ENCODE data around the gene RCN1.
"Not testable (repeated sequence)": the region's sequence is repeated elsewhere in the genome, so short reads cannot be mapped to it uniquely, and the experiment has no call there.

The RCN1 gene

DNA sequence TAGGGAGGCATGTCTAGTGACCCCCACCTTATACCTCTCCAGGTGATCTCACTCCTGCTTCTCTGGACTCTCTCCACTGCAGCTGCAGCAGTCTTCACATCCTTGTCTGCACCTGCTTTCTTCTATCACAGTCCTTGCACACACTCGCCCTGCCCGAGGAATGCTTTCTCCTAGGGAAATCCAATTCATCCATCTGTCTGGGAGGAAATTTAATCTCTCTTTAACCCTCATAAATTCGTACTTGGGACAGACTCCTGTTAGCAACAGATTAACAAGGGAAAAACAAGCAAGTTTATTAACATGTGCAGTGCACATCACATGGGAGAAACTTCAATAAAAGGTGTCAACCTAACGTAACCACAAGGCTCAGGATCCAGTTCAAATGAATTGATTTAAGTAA, 11.3 kb upstream of the RCN1 start:
- no peak for DNase-seq (ENCODE audit: low read depth in 2 of 2)

DNA sequence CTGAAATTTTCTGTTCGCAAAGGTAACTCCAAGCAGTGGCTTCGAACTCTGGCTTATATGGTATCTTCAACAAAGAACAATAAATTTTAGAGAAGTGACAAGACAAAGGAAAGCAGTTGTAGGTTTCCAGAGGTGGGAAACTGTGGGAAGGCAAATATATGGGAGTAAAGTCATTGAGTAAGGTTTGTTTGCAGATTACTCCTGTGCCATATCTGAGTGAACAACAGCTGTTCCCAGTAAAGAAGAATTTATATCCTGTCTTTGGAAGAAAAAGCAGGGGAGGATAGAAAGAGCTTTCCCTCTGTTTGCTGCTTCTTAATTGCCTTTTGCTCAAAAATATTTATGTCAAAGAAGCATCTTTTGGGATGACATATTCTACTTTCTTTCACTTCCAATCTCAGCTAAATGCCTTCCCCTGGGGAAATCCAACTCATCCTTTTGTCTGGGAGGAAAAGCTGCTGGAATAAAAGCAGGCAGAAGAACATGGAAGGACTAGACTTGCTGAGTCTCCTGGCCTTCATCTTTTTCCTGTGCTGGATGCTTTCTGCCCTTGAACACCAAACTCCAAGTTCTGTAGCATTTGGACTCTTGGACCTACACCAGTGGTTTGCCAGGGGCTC, 10.4 kb upstream of the RCN1 start:
- no peak for DNase-seq (ENCODE audit: low read depth in 2 of 2)

DNA sequence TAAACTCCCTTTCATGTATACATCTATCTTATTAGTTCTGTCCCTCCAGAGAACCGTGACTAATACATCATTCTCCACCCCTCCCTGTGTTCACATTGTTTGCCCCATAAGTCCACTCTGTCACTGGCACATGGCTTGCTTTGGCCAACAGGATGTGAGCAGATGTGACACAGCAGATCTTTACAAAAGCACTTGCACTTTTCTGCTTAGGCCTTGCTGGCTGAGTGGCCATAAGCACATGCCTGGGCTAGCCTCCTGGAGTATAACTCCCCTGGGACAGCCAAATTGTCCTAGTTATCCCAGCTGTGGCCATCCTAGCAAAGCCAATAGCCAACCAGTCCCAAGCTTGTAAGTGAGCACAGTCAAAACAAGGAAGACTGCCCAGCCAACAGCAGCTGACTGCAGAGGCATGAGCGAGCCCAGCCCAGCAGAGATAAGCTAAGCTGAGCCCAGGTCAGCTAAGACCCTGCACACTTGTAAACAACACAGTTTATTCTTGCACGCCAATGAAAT, 9.7 kb upstream of the RCN1 start:
- DNase-seq (ENCODE audit: low read depth in 2 of 2): no peak

DNA sequence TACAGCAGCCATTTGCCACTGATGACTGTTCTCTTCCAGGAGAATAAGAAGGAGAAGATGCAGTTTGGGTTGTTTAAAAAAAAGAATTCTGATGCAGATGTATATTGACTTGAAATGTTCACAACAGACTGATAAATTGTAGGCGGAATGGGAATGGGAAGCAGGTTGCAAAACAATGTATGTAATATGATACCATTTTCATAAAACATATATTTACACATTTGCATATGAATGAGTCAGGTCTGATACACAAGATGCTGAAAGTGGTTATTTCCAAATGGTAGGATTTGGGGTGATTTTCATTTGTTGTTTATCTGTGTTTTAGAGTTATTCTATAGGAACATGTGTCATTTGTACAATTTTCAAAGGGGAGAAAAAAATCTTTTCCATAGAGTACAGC, 9.0 kb upstream of the RCN1 start:
- no peak for DNase-seq (ENCODE audit: low read depth in 2 of 2)

DNA sequence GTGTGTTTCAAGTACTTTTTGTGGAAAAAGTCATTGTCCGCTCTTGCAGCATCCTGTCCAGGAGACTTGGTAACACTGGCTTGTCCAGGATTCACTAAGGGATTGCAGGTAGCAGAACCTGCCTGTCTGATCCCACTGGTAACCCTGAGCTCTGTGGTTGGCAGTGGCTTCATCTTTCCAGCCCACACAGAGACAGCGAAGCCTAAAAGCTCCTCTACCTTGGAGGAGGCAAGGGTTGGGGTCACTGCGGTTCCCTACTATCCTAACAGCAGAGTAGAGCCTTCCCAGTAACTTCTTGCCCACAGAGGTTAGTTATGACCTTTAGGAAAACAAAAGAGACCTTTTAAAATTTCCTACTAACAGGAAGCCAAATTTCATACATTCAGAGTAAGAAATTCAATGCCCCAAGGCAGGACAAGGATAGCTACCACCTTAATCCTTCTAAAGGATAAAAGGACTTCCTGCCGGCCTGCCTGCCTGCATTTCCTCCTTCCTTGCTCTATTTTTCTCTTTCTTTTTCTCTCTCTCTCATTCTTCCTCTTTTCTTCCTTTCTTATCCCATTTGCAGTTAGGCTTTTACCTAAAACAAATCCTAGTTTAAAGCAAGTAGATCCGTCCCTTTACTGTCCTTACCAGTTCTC, 8.4 kb upstream of the RCN1 start:
- DNase-seq (ENCODE audit: low read depth in 2 of 2): no peak

DNA sequence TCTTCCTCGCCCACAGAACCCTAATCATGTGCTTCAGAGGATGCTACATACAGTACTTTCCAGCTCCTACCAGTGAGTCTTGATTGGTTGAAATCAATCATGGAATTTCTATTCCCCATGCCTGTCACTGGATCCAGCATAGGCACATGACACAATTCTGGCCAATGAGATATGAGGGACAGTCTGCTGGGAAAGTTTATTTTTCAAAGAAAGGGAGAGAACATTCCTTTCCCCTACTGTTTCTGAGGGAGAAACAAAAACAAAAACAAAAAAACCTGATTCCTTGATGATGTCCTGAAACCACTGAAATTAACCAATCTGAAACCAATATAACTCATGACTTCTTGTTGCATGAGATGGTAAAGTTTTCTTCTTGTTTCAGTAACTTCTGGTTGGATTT, 3.3 kb upstream of the RCN1 start:
- no peak for DNase-seq (ENCODE audit: low read depth in 2 of 2)

DNA sequence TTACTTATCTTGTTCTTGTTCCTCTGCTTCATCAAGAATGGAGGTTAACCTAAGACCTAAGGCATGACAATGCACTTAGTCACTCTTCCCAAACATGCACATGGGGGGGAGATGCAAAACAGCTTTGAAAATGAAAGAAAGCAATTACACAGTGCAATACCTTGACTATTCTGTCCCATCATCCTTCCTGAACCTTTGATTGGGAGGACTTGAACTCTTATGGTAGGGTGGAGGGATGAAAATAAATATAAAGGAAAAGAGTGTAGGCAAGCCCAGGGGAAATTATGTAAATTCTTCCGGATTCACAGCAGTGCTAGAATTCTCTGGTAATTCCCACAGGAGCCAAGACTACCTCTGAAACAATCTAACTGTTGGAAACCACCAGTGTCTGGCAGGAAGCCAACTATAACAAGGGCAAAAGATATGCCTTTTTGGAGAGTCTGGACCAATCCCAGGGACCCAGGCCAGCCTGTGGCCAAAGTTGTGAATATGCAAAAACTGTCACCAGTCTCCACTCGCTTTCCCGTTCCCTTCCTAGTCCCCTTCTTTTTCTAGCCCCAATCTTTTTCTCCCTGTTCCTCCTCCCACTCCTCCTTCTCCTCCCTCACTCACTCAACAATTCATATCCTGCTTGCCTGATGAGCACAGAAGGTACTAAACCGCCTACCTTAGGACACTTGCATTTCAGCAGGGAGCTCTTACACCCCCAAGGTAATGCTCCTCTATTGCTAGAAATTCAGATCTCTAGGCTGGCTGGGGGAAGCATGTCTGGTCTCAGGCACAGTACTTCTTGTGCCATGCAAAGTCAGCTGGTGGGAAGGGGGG, 2.5 kb upstream of the RCN1 start:
- DNase-seq (ENCODE audit: low read depth in 2 of 2): no peak

DNA sequence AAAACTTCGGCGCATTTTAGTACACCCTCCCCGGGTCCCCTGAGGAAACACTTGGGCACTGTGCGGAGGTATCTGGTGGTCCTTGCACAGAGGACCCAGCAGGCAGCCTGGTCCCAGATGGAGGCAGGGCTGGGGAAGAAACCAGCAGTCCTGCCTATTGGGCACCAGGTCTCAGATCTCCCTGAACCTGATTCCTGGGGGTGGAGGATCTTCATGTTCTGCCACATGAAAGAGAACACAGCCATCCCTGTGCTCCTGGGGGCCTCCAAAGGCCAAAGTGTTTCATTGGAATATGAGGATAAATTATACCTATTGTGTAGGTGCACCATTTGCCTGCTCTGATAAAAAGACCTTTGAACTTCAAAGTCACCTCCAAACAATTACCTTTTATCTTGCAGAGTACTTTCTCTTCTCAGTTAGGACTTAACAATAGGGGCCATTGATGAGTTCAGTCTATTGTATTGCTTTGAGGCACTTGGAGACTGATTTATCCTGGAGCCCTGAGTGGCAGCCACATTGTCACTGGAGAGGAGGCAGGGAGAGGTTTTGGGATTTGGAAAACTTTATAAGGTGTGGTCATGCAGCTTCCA, 1.8 kb downstream of the RCN1 start:
- DNase-seq (ENCODE audit: low read depth in 2 of 2): no peak

DNA sequence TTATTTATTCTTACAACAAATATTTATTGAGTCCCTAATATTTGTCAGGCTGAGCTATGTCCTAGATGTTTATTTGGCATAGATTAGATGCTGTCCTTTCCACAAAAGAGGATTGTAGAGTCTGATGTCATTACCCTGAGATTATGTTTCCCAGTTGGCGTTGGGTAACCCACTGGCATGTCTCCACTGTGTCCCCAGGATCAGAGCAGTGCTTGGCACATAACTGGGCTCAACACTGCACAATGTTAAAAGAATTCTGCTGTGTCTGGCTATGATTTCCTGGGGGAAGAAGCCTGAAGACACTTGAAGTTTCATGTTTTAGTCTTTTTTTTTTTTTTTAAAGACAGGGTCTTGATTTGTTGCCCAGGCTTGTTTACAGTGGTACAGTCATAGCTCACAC, 4.0 kb downstream of the RCN1 start:
- DNase-seq (ENCODE audit: low read depth in 2 of 2): no peak

DNA sequence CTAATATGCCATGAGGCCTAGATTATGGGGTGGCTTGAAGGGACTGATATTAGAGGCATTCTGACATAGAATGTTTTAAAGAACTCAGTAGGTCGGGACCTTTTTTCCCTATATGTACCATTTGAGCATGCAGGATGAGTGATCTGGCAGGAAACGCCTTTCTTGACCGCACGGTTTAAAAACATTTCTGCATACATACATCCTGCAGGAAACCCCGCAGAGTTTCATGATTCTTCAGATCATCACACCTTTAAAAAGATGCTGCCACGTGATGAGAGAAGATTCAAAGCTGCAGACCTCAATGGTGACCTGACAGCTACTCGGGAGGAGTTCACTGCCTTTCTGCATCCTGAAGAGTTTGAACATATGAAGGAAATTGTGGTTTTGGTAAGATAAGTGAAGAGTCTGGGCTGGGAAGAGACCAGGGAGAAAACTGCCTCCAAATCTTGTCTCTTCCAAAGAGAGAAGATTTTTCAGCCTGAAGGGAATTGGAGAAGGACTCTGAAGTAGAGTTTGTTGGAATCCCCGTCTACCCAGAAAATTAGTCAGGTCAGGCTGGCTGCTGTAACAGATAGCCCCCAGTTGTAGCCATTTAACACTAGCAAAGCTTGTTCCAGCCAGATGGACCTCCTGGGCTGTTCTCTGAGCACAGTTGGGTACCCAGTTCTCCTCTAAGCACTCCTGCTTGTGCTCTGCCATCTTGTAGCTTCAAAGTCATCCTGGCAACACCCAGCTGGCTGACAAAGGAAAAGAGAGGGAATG, 7.4 kb downstream of the RCN1 start:
- no peak for DNase-seq (ENCODE audit: low read depth in 2 of 2)

DNA sequence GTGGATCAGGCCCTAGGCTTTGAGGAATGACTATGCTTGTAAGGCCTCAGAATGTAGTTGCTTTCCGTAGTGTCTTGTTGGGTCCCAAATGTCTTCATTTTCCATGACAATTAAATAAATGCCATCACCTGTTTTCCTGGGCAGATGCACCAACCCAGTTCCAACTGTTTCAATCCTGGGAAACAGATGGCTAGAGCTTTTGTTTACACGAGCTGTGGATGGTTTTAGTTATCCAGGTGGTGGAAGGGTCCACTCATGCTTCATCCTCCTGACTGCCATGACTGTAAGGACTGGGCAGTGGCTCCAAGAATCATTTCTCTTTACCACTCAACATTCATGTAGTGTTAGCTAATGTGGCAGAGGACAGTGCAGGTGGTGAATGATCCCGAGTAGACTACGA, 8.6 kb downstream of the RCN1 start:
- DNase-seq (ENCODE audit: low read depth in 2 of 2): no peak

DNA sequence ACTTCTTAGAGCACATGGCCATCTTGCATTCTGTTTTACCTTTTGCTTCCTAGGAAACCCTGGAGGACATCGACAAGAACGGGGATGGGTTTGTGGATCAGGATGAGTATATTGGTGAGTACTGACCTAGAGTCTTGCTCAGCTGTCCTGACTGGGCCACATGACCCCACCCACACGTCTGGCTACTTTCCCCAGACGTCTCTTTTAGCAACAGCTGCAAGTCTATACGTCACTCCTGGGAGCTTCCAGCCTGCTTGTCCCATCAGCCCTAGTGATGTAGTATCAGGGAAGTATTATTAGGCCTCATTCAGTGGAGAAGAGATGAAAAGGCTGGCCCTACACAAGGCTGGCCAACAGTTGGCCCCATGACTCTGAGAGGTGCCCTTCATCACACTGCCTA, 9.6 kb downstream of the RCN1 start:
- no peak for DNase-seq (ENCODE audit: low read depth in 2 of 2)

DNA sequence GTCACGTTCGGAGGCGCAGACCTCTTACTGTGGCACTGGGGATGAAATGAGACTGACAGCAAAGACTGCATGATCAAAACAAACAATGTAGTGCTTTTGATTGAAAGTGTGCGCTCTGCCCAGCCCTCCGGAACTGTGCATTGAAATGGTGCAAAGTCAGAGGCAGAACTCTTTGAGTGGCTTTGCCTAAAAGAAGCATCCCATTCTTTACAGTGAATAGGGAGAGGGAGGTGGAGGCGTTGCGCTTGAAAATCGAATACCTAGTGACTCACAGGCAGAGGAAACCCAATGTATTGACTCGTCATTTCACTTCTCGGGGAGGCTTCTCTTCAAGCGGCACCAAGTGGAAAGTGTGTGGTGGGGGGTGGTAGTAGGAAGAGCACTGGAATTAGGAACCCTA, 10.9 kb downstream of the RCN1 start:
- DNase-seq (ENCODE audit: low read depth in 2 of 2): no peak

DNA sequence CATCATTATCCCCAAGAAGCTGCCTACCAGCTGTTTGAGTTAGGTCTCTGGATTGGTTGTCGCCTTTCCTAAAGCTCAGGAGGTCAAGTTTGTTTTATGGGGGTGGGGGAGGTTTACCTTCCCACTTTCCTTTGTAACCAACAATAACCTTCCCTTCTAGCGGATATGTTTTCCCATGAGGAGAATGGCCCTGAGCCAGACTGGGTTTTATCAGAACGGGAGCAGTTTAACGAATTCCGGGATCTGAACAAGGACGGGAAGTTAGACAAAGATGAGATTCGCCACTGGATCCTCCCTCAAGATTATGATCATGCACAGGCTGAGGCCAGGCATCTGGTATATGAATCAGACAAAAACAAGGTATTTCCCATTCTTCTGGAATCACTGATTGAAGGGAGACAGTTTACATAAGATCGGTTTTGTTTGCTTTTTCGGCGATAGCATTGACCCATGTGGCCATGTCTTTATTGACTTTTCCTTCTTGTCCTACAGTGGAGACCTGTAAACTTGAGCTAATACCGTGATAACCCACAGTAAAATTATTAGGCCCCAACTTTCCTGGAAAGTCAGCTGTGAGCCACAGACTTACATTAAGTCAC, 12.3 kb downstream of the RCN1 start:
- not testable (repeated sequence) for DNase-seq (ENCODE audit: low read depth in 2 of 2)

DNA sequence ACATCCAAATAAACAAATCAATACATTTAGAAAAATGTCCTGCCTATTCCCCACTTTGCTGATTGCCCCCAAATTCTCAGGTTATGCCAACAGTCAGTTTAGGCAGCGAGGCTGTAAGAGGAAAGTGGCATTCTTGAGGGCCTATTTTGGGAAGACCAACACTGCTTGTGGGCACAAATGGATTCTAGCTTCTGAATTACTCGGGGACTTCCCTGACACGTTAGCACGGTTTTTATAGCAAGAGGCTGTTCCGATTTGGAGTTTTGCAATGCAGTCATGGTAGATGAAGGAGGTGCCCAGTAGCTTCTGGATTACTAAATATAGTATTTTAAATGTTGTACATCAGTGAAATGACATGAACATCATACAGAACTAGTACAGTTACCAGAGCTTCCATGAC, 13.1 kb downstream of the RCN1 start:
- no peak for DNase-seq (ENCODE audit: low read depth in 2 of 2)

DNA sequence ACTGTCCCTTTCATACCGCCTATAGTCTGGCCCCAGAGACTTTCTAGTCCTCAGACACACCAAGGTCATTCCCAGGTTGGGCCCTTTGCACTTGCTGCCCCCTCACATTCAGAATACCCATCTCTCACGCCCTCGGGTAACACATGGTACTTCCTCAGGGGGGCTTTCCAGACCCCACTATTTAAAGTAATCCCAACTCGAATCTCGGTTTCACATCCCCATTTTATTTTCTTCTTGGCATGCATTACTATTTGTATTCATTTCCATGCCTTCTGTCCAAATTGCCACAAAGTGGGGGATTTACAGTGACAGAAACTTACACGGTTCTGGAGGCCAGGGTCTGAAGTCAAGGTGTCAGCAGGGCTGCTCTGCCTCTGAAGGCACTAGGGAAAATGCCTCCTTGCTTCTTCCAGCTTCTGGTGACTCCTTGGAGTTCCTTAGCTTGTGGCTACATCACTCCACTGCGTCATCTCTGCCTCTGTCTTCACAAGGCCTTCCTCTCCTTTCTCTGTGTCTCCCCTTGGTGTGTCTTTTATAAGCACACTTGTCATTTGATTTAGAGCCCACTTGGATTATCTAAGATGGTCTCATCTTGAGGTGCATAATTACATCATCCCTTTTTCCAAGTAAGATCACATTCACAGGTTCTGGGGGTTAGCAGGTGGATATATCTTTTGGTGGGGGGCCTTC, 15.1 kb downstream of the RCN1 start:
- DNase-seq (ENCODE audit: low read depth in 2 of 2): no peak

DNA sequence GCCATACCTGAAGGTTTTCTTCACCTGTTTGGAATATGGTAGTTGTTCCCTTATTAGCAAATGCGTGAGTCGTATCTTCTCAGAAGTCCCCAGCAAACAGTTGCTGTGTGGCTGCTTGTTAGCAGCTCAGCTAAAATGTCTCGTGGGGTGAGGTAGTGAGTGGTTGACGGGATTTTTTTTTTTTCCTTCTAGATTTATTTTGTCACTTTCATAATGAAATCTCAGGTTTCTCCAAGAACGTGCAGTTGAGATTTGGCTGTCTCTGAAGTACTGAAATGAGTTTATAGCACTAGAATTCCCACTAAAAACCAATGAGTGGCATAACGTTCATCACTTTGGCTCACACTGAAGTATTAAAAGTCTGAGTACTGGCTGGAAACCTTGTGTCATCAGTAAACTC, 16.8 kb downstream of the RCN1 start:
- no peak for DNase-seq (ENCODE audit: low read depth in 2 of 2)

DNA sequence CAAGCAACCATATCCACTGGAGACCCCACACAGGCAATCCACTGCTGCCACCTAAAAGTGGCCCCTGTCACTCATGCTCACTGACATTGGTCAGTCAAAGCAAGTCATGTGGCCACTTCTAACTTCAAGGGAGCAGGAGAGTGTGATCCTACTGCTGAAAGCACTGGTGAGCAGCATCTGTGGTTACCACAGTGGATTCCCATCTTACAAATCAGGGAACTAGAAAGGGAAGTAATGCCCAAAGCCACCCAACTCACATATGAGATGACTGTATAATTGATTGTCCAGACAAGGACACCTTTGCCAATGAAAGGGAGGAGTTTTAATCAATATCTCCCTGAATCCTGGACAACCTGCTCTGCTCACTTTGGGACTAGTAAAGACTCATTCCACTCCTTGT, 17.7 kb downstream of the RCN1 start:
- DNase-seq (ENCODE audit: low read depth in 2 of 2): no peak

DNA sequence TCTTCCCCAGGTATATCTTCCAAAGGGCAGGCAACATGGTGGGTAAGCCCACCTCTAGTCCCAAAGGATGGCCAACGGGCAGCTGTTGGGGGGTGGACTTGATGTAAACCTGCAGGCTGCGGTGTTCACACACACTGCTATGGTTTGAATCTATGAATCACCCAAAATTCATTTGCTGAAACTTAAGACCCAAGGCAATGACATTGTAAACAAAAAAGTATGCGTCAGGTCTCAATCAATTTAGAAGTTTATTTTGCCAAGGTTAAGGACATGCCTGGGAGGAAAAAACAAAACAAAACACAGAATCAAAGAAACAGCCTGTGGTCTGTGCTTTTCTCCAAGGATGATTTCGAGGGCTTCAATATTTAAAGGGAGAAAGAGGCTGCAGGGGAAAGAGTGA, 18.3 kb downstream of the RCN1 start:
- no peak for DNase-seq (ENCODE audit: low read depth in 2 of 2)

DNA sequence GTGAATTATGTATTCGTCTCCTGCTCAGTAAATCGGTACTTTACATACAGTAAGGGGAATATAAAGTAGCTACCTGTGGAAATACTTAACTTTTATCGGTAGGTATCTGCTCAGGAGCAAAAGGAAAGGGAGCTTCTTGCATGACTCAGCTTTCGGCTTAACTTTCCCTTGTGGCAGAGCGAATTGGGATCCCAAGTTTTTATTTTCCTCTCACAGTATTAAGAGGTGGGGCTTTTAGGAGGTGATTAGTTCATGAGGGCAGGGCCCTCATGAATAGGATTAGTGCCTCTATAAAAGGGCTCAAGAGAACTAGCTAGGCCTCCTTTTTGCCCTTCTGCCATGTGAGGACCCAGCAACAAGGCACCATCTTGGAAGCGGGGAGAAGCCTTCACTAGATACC, 18.7 kb downstream of the RCN1 start:
- DNase-seq (ENCODE audit: low read depth in 2 of 2): no peak

DNA sequence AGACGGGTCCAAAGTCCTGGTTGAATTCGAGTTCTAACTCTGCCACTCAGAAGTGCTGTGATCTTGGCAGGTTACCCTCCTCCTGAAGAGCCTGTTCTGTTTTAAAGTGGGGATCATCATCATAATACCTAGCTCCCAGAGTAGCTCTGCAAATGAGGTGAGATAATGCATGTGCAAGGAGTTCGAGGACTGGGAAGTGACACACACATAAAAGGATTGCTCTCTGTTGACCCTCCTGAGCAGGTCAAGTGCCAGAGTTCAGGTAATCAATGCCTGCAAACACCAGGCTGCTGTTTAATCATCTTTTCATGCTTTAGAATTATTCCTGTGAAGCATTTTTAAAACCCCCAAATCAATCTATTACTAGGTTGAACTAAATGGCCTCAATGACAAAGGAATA, 19.9 kb downstream of the RCN1 start:
- no peak for DNase-seq (ENCODE audit: low read depth in 2 of 2)

Data from stimulated activated CD4-positive, alpha-beta T cell treated with anti-CD3 and anti-CD28 coated beads, Interleukin-1b, Interleukin-23, amount 100 ng/mL, for 1 hour (primary cell).